Subcutaneous preadipocyte (primary cell): ENCODE data around the gene WASHC1. TPM values are rescaled to one million over a fixed set of nuclear protein-coding genes. Genes with fewer than 3 reads are reported as not detected.

Source experiments
- total RNA-seq: library from RNA; depleted of rRNA; stranded (reverse); fragments of >200 nt; gene quantifications from 2 replicates; pipeline ENCODE4 v1.2.3, GENCODE V29; 2012

The WASHC1 gene, protein sequence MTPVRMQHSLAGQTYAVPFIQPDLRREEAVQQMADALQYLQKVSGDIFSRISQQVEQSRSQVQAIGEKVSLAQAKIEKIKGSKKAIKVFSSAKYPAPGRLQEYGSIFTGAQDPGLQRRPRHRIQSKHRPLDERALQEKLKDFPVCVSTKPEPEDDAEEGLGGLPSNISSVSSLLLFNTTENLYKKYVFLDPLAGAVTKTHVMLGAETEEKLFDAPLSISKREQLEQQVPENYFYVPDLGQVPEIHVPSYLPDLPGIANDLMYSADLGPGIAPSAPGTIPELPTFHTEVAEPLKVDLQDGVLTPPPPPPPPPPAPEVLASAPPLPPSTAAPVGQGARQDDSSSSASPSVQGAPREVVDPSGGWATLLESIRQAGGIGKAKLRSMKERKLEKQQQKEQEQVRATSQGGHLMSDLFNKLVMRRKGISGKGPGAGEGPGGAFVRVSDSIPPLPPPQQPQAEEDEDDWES
- total RNA-seq, result 5.1 and 5.5 TPM in 2 replicates

DNA sequence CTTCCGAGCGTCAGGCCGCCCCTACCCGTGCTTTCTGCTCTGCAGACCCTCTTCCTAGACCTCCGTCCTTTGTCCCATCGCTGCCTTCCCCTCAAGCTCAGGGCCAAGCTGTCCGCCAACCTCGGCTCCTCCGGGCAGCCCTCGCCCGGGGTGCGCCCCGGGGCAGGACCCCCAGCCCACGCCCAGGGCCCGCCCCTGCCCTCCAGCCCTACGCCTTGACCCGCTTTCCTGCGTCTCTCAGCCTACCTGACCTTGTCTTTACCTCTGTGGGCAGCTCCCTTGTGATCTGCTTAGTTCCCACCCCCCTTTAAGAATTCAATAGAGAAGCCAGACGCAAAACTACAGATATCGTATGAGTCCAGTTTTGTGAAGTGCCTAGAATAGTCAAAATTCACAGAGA lies at the start of gene WASHC1:
TSS of gene WASHC1 (minus strand) at position 101 of the 400 bp plus-strand sequence. CDS start 4,457 bp downstream, outside the sequence.

Other genes starting within 250 kb of the WASHC1 start
- under 0.01 and 0.39 TPM in 2 replicates for gene FOXD4, start 89.0 kb upstream of the WASHC1 start, total RNA-seq
- 15.8 and 19.5 TPM in 2 replicates for gene ZNG1A, start 149.6 kb upstream of the WASHC1 start, total RNA-seq
- gene DOCK8, start 185.4 kb upstream of the WASHC1 start, total RNA-seq, result under 0.01 and 0.59 TPM in 2 replicates